HEK293 (cell line): ENCODE measurements around the gene ABLIM3.

ENCODE experiments used
- CTCF ChIA-PET: fragments of 350-600 bp; formaldehyde crosslinking; extraction: SDS; loops from one replicate; lab custom pipeline; 2021; ENCODE audit warnings: antibody characterized with exemption; lab: Yijun Ruan, JAX
- POLR2A ChIA-PET: fragments of 300-600 bp; formaldehyde crosslinking; extraction: SDS; loops from one replicate; lab custom pipeline; 2020; ENCODE audit warnings: antibody characterized with exemption, inconsistent platforms; lab: Yijun Ruan, JAX
- H3K27ac ChIP-seq: fragments of 200-500 bp; sonication (Bioruptor generic); 2 replicates; pipeline ENCODE4 v1.5.1; 2014; ENCODE audit warnings: low read depth, low read length, control low read depth, inconsistent platforms; ENCODE audit errors: extremely low read depth
- H3K36me3 ChIP-seq, 2 experiments: fragments of 200-500 bp in 1 of 2; sonication (Bioruptor generic) in 1 of 2; 1 replicate in 1 of 2; 2 replicates in 1 of 2; pipeline ENCODE4 v1.5.1; 2014 to 2017; ENCODE audit warnings: inconsistent platforms in 2 of 2, low read length in 2 of 2; ENCODE audit not compliant: control insufficient read depth in 2 of 2, insufficient read depth in 1 of 2
- H3K4me1 ChIP-seq: fragments of 200-500 bp; sonication (Bioruptor generic); 2 replicates; pipeline ENCODE4 v1.5.1; 2014; ENCODE audit warnings: mild to moderate bottlenecking, low read length, inconsistent platforms; ENCODE audit not compliant: control insufficient read depth, insufficient read depth
- H3K4me3 ChIP-seq: 2 replicates; pipeline ENCODE4 v1.5.1; 2011; ENCODE audit warnings: low read depth, mild to moderate bottlenecking, control low read depth, low read length, moderate library complexity
- H3K9me3 ChIP-seq: fragments of 200-500 bp; sonication (Bioruptor generic); 2 replicates; pipeline ENCODE4 v1.5.1; 2014; ENCODE audit warnings: low read depth, low read length, inconsistent platforms; ENCODE audit not compliant: control insufficient read depth, insufficient read depth
- BCL11B ChIP-seq: fragments of 450-650 bp; formaldehyde crosslinking; IDR thresholded peaks from 2 replicates; pipeline ENCODE4 v1.5.1; 2016; ENCODE audit warnings: low read depth, missing biosample characterization, missing genetic modification characterization
- EGR2 ChIP-seq: fragments of 450-650 bp; formaldehyde crosslinking; IDR thresholded peaks from 2 replicates; pipeline ENCODE4 v1.5.1; 2016; ENCODE audit warnings: low read depth, missing biosample characterization, missing genetic modification characterization
- FEZF1 ChIP-seq: fragments of 450-650 bp; formaldehyde crosslinking; IDR thresholded peaks from 2 replicates; pipeline ENCODE4 v1.5.1; 2016; ENCODE audit warnings: missing biosample characterization, missing genetic modification characterization
- GLIS2 ChIP-seq: fragments of 450-650 bp; formaldehyde crosslinking; IDR thresholded peaks from 2 replicates; pipeline ENCODE4 v1.5.1; 2016; ENCODE audit warnings: missing biosample characterization, missing genetic modification characterization
- HIC1 ChIP-seq: fragments of 450-650 bp; formaldehyde crosslinking; IDR thresholded peaks from 2 replicates; pipeline ENCODE4 v1.5.1; 2016; ENCODE audit warnings: missing biosample characterization, missing genetic modification characterization
- HOXD13 ChIP-seq: sonication (generic); formaldehyde crosslinking; IDR thresholded peaks from 2 replicates; pipeline ENCODE4 v1.8.0; 2022; ENCODE audit warnings: missing genetic modification reagents, borderline replicate concordance
- KLF1 ChIP-seq: fragments of 450-650 bp; formaldehyde crosslinking; IDR thresholded peaks from 2 replicates; pipeline ENCODE4 v1.5.1; 2016; ENCODE audit warnings: missing biosample characterization, missing genetic modification characterization
- MEIS1 ChIP-seq: sonication (generic); formaldehyde crosslinking; IDR thresholded peaks from 2 replicates; pipeline ENCODE4 v1.8.1; 2022; ENCODE audit warnings: missing genetic modification reagents, mild to moderate bottlenecking, borderline replicate concordance
- REPIN1 ChIP-seq: fragments of 450-650 bp; formaldehyde crosslinking; IDR thresholded peaks from 2 replicates; pipeline ENCODE4 v1.5.1; 2017; ENCODE audit warnings: missing biosample characterization, missing genetic modification characterization, low read depth
- SCRT1 ChIP-seq: fragments of 450-650 bp; formaldehyde crosslinking; IDR thresholded peaks from 2 replicates; pipeline ENCODE4 v1.5.1; 2016; ENCODE audit warnings: missing biosample characterization, missing genetic modification characterization, borderline replicate concordance
- YY2 ChIP-seq: fragments of 450-650 bp; formaldehyde crosslinking; IDR thresholded peaks from 2 replicates; pipeline ENCODE4 v1.5.1; 2016; ENCODE audit warnings: missing biosample characterization, missing genetic modification characterization
- ZBTB17 ChIP-seq: fragments of 450-650 bp; formaldehyde crosslinking; IDR thresholded peaks from 2 replicates; pipeline ENCODE4 v1.5.1; 2016; ENCODE audit warnings: missing biosample characterization, missing genetic modification characterization
- ZFHX2 ChIP-seq: fragments of 450-650 bp; formaldehyde crosslinking; conservative IDR thresholded peaks from 2 replicates; pipeline ENCODE4 v1.5.1; 2016; ENCODE audit warnings: missing biosample characterization, missing genetic modification characterization
- ZFP3 ChIP-seq: fragments of 450-650 bp; formaldehyde crosslinking; IDR thresholded peaks from 2 replicates; pipeline ENCODE4 v1.5.1; 2016; ENCODE audit warnings: low read depth, missing biosample characterization, missing genetic modification characterization
- ZNF132 ChIP-seq: fragments of 450-650 bp; formaldehyde crosslinking; IDR thresholded peaks from 2 replicates; pipeline ENCODE4 v1.5.1; 2017; ENCODE audit warnings: missing biosample characterization, missing genetic modification characterization, borderline replicate concordance
- ZNF146 ChIP-seq: fragments of 450-650 bp; formaldehyde crosslinking; IDR thresholded peaks from 2 replicates; pipeline ENCODE4 v1.5.1; 2016; ENCODE audit warnings: missing biosample characterization, missing genetic modification characterization
- ZNF221 ChIP-seq: fragments of 450-650 bp; formaldehyde crosslinking; IDR thresholded peaks from 2 replicates; pipeline ENCODE4 v1.5.1; 2017; ENCODE audit warnings: missing biosample characterization, missing genetic modification characterization, borderline replicate concordance
- ZNF248 ChIP-seq: fragments of 450-650 bp; formaldehyde crosslinking; IDR thresholded peaks from 2 replicates; pipeline ENCODE4 v1.5.1; 2017; ENCODE audit warnings: missing biosample characterization, missing genetic modification characterization
- ZNF292 ChIP-seq: fragments of 450-650 bp; formaldehyde crosslinking; IDR thresholded peaks from 2 replicates; pipeline ENCODE4 v1.5.1; 2016; ENCODE audit warnings: low read depth, missing biosample characterization, missing genetic modification characterization, borderline replicate concordance
- ZNF311 ChIP-seq: fragments of 450-650 bp; formaldehyde crosslinking; IDR thresholded peaks from 2 replicates; pipeline ENCODE4 v1.5.1; 2017; ENCODE audit warnings: missing biosample characterization, missing genetic modification characterization, borderline replicate concordance
- ZNF350 ChIP-seq: fragments of 450-650 bp; formaldehyde crosslinking; IDR thresholded peaks from 2 replicates; pipeline ENCODE4 v1.5.0; 2017; ENCODE audit warnings: missing biosample characterization, mild to moderate bottlenecking, missing genetic modification characterization
- ZNF366 ChIP-seq: fragments of 450-650 bp; formaldehyde crosslinking; conservative IDR thresholded peaks from 2 replicates; pipeline ENCODE4 v1.5.1; 2016; ENCODE audit warnings: missing biosample characterization, missing genetic modification characterization
- ZNF37A ChIP-seq: fragments of 450-650 bp; IDR thresholded peaks from 2 replicates; pipeline ENCODE4 v1.5.1; 2018; ENCODE audit warnings: missing biosample characterization, missing genetic modification characterization
- ZNF394 ChIP-seq: fragments of 450-650 bp; formaldehyde crosslinking; IDR thresholded peaks from 2 replicates; pipeline ENCODE4 v1.5.1; 2016; ENCODE audit warnings: missing biosample characterization, missing genetic modification characterization, mild to moderate bottlenecking, moderate library complexity, borderline replicate concordance
- ZNF585B ChIP-seq: fragments of 450-650 bp; formaldehyde crosslinking; IDR thresholded peaks from 2 replicates; pipeline ENCODE4 v1.5.1; 2016; ENCODE audit warnings: missing biosample characterization, missing genetic modification characterization
- ZNF629 ChIP-seq: fragments of 450-650 bp; formaldehyde crosslinking; IDR thresholded peaks from 2 replicates; pipeline ENCODE4 v1.5.1; 2017; ENCODE audit warnings: missing biosample characterization, missing genetic modification characterization
- ZSCAN16 ChIP-seq: fragments of 450-650 bp; formaldehyde crosslinking; IDR thresholded peaks from 2 replicates; pipeline ENCODE4 v1.5.1; 2016; ENCODE audit warnings: missing biosample characterization, missing genetic modification characterization

ABLIM3 gene

GRCh38 chr5:149210968-149211490, 69.7 kb downstream of the ABLIM3 start (continued):
- TF ChIP-seq ZNF132 (tag by site-specific recombination): no peak
- TF ChIP-seq ZNF366: no peak
- TF ChIP-seq ZNF292 (tag by site-specific recombination): no peak
- TF ChIP-seq HIC1 (tag by site-specific recombination): no peak
- no peak for TF ChIP-seq ZNF311 (tag by site-specific recombination)
- TF ChIP-seq GLIS2: no peak
- no peak for TF ChIP-seq REPIN1
- TF ChIP-seq SCRT1: no peak
- TF ChIP-seq ZBTB17 (tag by site-specific recombination): no peak
- TF ChIP-seq ZNF221 (tag by site-specific recombination): no peak
- no peak for TF ChIP-seq YY2
- no peak for TF ChIP-seq ZNF350 (tag by site-specific recombination)
- no peak for TF ChIP-seq KLF1 (tag by site-specific recombination)
- no peak for TF ChIP-seq FEZF1 (tag by site-specific recombination)
- no peak for TF ChIP-seq EGR2 (tag by site-specific recombination)
- no peak for TF ChIP-seq ZSCAN16 (tag by site-specific recombination)
- TF ChIP-seq HOXD13: no peak

GRCh38 chr5:149211566-149211965, 70.3 kb downstream of the ABLIM3 start:
- no peak overlapping the region for H3K27ac ChIP-seq
- no peaks in the 10 kb centered on the region for H3K4me1 ChIP-seq
- no peaks in the 10 kb centered on the region for H3K36me3 ChIP-seq
- H3K9me3 ChIP-seq: no peaks in the 10 kb centered on the region
- TF ChIP-seq ZNF585B (tag by site-specific recombination) (no peak), MEIS1 (CRISPR knock-in tag) (no peak), ZNF394 (tag by site-specific recombination) (no peak), ZNF146 (tag by site-specific recombination) (no peak), ZNF629 (tag by site-specific recombination) (no peak), ZFHX2 (tag by site-specific recombination) (no peak), ZNF248 (no peak), ZFP3 (no peak), ZNF37A (tag by site-specific recombination) (no peak), BCL11B (tag by site-specific recombination) (no peak)
- TF ChIP-seq, all 188 proteins: peak for 0
- H3K4me3 ChIP-seq: no peak overlapping the region
- CTCF ChIA-PET: interaction anchor here (0.6 kb wide), 2 partner anchors 17 to 58 kb away, joined by 3 to 4 read pairs; no protein-coding TSS in a partner anchor
- POLR2A ChIA-PET: no interaction called here
